Measurements from ENCODE around the gene C6orf58.

Gene C6orf58

DNA sequence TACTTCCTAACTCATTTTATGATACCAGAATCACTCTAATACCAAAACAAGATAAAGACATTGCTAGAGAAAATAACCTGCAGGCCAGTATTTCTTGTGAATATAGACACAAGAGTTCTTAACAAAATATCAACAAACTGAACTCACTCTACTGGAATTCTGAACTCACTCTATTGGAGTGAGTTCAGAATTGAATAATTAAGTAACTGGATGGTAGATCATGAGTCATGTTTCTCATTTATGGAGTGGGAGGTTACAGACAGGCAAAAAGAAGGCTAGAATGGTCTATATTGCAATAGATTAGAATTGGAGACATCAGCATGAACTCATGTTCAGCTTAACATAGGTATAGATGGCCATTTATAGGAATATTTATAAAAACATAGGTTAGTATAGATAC, 26.6 kb upstream of the C6orf58 start:
- TF ChIP-seq, protein P1, sequence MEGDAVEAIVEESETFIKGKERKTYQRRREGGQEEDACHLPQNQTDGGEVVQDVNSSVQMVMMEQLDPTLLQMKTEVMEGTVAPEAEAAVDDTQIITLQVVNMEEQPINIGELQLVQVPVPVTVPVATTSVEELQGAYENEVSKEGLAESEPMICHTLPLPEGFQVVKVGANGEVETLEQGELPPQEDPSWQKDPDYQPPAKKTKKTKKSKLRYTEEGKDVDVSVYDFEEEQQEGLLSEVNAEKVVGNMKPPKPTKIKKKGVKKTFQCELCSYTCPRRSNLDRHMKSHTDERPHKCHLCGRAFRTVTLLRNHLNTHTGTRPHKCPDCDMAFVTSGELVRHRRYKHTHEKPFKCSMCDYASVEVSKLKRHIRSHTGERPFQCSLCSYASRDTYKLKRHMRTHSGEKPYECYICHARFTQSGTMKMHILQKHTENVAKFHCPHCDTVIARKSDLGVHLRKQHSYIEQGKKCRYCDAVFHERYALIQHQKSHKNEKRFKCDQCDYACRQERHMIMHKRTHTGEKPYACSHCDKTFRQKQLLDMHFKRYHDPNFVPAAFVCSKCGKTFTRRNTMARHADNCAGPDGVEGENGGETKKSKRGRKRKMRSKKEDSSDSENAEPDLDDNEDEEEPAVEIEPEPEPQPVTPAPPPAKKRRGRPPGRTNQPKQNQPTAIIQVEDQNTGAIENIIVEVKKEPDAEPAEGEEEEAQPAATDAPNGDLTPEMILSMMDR (IDR thresholded peaks at IDR 0.05) = no peak

DNA sequence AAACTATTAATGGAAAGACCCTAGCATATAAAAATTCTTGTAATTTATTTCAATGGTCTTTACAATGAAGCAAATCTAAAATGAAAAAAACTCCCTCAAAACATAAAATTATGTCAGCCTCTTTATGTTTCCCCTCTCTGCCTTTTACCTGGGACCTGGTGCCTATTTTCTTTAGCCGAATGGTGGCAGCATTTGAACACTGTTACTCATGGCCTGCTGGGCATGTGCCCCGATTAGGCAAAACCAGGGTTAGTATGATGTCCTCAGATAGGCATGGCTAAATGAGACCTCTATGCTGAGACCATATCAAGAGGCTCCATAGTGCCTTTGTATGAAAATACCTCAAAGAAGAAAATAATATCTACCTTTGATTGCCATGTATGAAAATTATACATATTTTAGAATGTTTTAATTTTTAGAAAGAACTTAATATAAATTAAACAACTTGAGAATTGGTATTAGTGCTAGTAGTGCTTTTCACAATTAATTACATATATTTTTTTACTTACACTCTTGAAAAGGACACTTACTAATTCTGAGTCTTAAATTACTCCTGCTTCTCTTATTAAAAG, 22.5 kb upstream of the C6orf58 start:
- TF ChIP-seq, protein P1 (IDR thresholded peaks at IDR 0.05) = peak; percentile 80

- TF ChIP-seq, protein P1 (IDR thresholded peaks at IDR 0.05) = no peak
Measured at GRCh38 chr6:127561660-127562059, 15.3 kb upstream of the C6orf58 start.

DNA sequence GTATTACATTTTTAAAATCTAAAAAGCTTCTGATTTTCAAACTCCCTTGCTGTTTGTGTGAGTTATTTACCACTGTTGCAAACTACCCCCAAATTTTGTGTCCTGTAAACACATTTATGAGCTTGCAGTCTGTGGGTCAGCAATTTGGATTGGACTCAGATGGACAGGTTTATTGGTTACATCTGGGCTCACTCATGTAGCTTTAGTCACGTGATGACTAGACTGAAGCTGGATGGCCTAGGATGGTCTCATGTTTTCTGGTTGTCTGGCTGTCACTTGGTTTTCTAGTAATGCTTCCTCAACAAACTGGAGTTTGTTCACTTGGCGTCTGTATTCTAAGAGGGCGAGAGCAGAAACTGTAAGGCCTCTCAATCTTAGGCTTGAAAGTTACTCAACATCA, 12.2 kb upstream of the C6orf58 start:
- TF ChIP-seq, protein P1 (IDR thresholded peaks at IDR 0.05) = no peak

- TF ChIP-seq, protein P1 (IDR thresholded peaks at IDR 0.05) = no peak
Measured at GRCh38 chr6:127566119-127566518, 10.9 kb upstream of the C6orf58 start.

DNA sequence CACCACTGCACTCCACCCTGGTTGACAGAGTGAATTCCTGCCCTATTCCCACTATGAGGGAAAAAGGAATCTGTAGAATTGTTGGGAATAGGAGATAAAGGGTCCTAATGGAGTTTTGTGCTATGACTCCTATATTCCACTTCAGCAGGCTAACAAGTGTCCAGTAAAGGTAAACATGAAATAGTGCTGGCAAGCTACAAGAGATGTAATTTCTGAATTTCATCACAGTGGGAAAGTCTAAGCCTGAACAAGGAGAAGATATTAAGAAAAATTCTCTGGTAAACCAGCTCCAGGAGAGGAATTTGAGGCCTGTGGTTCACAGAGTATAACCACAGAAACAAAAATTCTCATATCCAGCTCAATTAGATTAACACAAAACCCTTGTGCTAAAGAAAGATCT, 10.3 kb upstream of the C6orf58 start:
- TF ChIP-seq, protein P1 (IDR thresholded peaks at IDR 0.05) = no peak

GRCh38 chr6:127567476-127567875, 9.5 kb upstream of the C6orf58 start:
- TF ChIP-seq, protein P1 (IDR thresholded peaks at IDR 0.05) = no peak

All from LNCAP (cell line).